Cortex of kidney (tissue), 1 donor: ENCODE measurements around the gene NEDD1.
A peak's percentile ranks its signal among the peaks of the same experiment; 100 is the strongest.

Source experiments
- DNase-seq: peaks from one replicate; lab custom pipeline; 2025; lab: John Stamatoyannopoulos, UW

Gene NEDD1

GRCh38 chr12:96906849-96907670, at the start of gene NEDD1:
Gene NEDD1, plus strand, starts transcription at chr12:96907257. Its CDS starts 2,503 bp downstream, at chr12:96909760.
- DNase-seq, result peak; percentile 23

- no peak for DNase-seq
These were observed 48.9 kb upstream of the NEDD1 start for GRCh38 chr12:96858162-96858561.

- DNase-seq, result no peak
These were observed 45.4 kb upstream of the NEDD1 start for GRCh38 chr12:96861656-96862055.

- DNase-seq, result no peak
These were observed 44.7 kb upstream of the NEDD1 start for GRCh38 chr12:96862326-96862725.

GRCh38 chr12:96864335-96864734, 42.7 kb upstream of the NEDD1 start:
- DNase-seq, result no peak

- no peak for DNase-seq
These were observed 40.1 kb upstream of the NEDD1 start for GRCh38 chr12:96866801-96867590.

GRCh38 chr12:96870946-96871345, 36.1 kb upstream of the NEDD1 start:
- DNase-seq, result no peak

GRCh38 chr12:96872961-96873360, 34.1 kb upstream of the NEDD1 start:
- no peak for DNase-seq

- DNase-seq, result no peak
These were observed 32.8 kb upstream of the NEDD1 start for GRCh38 chr12:96874211-96874610.

GRCh38 chr12:96876966-96877365, 30.1 kb upstream of the NEDD1 start:
- DNase-seq, result no peak

- no peak for DNase-seq
These were observed 28.4 kb upstream of the NEDD1 start for GRCh38 chr12:96878704-96879103.

- no peak for DNase-seq
These were observed 27.8 kb upstream of the NEDD1 start for GRCh38 chr12:96879301-96879700.

- DNase-seq, result no peak
These were observed 26.8 kb upstream of the NEDD1 start for GRCh38 chr12:96880220-96880619.

- no peak for DNase-seq
These were observed 25.4 kb upstream of the NEDD1 start for GRCh38 chr12:96881608-96882007.

GRCh38 chr12:96882862-96883261, 24.2 kb upstream of the NEDD1 start:
- DNase-seq, result no peak

- no peak for DNase-seq
These were observed 23.5 kb upstream of the NEDD1 start for GRCh38 chr12:96883571-96883970.

- DNase-seq, result no peak
These were observed 19.9 kb upstream of the NEDD1 start for GRCh38 chr12:96886998-96887677.

- no peak for DNase-seq
These were observed 17.7 kb upstream of the NEDD1 start for GRCh38 chr12:96889273-96889933.

GRCh38 chr12:96890331-96890730, 16.7 kb upstream of the NEDD1 start:
- DNase-seq, result no peak

- no peak for DNase-seq
These were observed 15.0 kb upstream of the NEDD1 start for GRCh38 chr12:96892104-96892503.

- DNase-seq, result no peak
These were observed 9.6 kb upstream of the NEDD1 start for GRCh38 chr12:96897421-96897820.

- DNase-seq, result no peak
These were observed 5.9 kb upstream of the NEDD1 start for GRCh38 chr12:96901175-96901574.
